Astrocyte of the spinal cord (primary cell): ENCODE measurements around the gene SH2D1A.
"Not testable (repeated sequence)": the region's sequence is repeated elsewhere in the genome, so short reads cannot be mapped to it uniquely, and the experiment has no call there.

Experiments
- DNase-seq: peaks from one replicate; pipeline ENCODE4 v3.0.0; 2011; ENCODE audit warnings: low read depth, low spot score
- H3K4me3 ChIP-seq: 2 replicates; pipeline ENCODE4 v1.5.1; 2011; ENCODE audit warnings: low read depth, mild to moderate bottlenecking, low read length, moderate library complexity
- CTCF ChIP-seq: IDR thresholded peaks from 2 replicates; pipeline ENCODE4 v1.5.1; 2012; ENCODE audit warnings: low read depth, mild to moderate bottlenecking, low read length, inconsistent platforms
- in situ Hi-C: cut with HindIII; loops from 2 replicates; pipeline ENCODE4 v1.10.0; 2017; ENCODE audit warnings: low sequenced_read_pairs

SH2D1A gene

GRCh38 chrX:124332481-124333424 is 13.6 kb upstream of the SH2D1A start, which contains the start of gene TEX13D:
TSS of gene TEX13D (plus strand) at chrX:124332660. CDS start at chrX:124332918, 258 bp downstream.
- no peak for TF ChIP-seq CTCF
- in situ Hi-C loops = no loop called here
- DNase-seq = no peak
- H3K4me3 ChIP-seq = no peak within 1 kb of the TSS

GRCh38 chrX:124333862-124334261 is 12.5 kb upstream of the SH2D1A start:
- DNase-seq = no peak
- TF ChIP-seq CTCF = no peak
- H3K4me3 ChIP-seq = no peak overlapping the region
- in situ Hi-C loops = no loop called here

- DNase-seq, H3K4me3 ChIP-seq, in situ Hi-C loops: not testable (repeated sequence)
These were observed 11.8 kb upstream of the SH2D1A start for GRCh38 chrX:124334555-124334954.

GRCh38 chrX:124335598-124335997 is 10.8 kb upstream of the SH2D1A start:
- TF ChIP-seq CTCF = no peak

GRCh38 chrX:124337916-124338315 is 8.4 kb upstream of the SH2D1A start:
- in situ Hi-C loops = no loop called here
- TF ChIP-seq CTCF = no peak
- no peak overlapping the region for H3K4me3 ChIP-seq
- no peak for DNase-seq

More at GRCh38 chrX:124335598-124335997, 10.8 kb upstream of the SH2D1A start:
- in situ Hi-C loops = no loop called here
- DNase-seq = no peak
- no peak overlapping the region for H3K4me3 ChIP-seq

- TF ChIP-seq CTCF = no peak
- no peak for DNase-seq
- in situ Hi-C loops = no loop called here
- no peak overlapping the region for H3K4me3 ChIP-seq
These were observed 7.4 kb upstream of the SH2D1A start for GRCh38 chrX:124338733-124339514.
